Left lobe of liver (tissue), 2 donors: Measurements from ENCODE around the gene ALK. TPM values are rescaled to one million over a fixed set of nuclear protein-coding genes. Genes with fewer than 3 reads are reported as not detected.

Experiments used
- ATAC-seq: fragments of 200-7000 bp; cut with Tn5 transposase; one replicate; pipeline ENCODE4 v1.9.1; 2020; ENCODE audit warnings: mild to moderate bottlenecking, moderate library complexity
- DNase-seq: peaks from one replicate; pipeline ENCODE4 v3.0.0-alpha.2; 2020; ENCODE audit warnings: low spot score
- total RNA-seq: library from RNA; stranded (reverse); gene quantifications from one replicate; pipeline ENCODE4 v1.2.1, GENCODE V29; 2021
- donor health status: DM: no; HTN: no; CAD: no; lungs with moderate emphysema.
- donor health status: DM: no; HTN: yes; CAD: no.

ALK gene
- total RNA-seq, 1 donor from 2014 or later = not detected

DNA sequence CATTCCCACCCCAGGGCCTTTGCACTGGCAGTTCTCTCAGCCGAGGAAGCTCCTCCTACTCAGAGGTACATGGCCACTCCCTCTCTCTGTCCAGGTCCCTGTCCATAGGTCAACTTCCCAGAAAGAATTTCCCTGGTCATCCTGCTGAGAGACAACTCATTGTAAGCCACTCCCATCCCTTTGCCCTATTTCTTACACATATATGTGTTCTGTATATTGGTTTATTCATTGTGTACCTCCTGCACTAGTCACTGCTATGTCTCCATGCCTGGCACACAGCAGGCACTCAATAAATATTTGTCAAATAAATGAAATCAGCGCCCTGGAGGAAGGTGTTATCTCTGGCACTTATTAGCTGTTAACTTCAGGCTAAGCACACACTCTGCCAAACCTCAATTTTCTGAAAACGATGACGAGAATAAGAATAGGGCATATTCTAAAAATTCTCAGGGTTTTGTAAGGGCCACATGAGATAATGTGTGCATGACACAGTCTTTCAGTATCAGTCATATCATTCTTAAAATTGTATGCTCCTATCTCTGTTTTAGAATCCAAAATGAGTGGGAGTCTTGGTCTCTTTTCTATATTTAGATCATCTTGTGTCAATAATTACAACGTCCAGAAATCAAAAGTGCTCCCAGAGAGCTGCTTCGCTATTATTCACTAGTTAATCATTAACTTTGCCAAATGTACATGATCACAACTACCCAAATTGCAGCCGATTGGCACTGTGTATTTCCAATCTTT lies 198.0 kb downstream of the ALK start:
- peak; percentile 76 for ATAC-seq
- DNase-seq = no peak

GRCh38 chr2:29719639-29720038 lies 201.7 kb downstream of the ALK start:
- DNase-seq (no peak), ATAC-seq (no peak)

DNA sequence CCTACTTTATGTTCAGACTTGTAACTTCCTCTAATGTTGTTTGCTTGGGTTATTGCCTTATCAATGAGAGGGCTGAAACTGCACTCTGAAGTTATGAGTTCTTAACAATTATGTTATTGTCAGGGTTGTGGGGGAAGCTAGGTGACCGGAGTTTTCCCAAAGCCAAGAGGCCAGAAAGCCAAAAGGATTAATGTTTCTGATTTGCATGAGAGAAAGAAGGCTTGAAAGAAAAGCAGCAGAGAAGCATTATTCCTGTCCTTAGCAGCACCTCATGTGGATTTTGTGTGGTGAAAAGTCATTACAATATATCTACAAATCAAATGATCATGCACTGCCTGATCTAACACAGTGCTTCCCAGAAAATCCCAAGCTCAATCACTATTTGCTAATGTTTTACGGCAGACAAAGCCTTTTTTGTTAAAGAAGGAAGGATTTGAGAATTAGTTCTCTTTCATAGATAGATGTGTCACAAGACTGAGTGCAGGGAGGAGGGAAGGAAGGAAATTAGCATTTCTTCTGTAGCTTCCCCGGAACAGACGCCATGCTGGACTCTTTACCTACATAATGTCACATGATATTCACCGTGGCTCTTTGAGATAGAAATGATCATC lies 203.2 kb downstream of the ALK start:
- no peak for ATAC-seq
- no peak for DNase-seq

- ATAC-seq (no peak), DNase-seq (no peak)
Observed at GRCh38 chr2:29715655-29716054, 205.7 kb downstream of the ALK start.

DNA sequence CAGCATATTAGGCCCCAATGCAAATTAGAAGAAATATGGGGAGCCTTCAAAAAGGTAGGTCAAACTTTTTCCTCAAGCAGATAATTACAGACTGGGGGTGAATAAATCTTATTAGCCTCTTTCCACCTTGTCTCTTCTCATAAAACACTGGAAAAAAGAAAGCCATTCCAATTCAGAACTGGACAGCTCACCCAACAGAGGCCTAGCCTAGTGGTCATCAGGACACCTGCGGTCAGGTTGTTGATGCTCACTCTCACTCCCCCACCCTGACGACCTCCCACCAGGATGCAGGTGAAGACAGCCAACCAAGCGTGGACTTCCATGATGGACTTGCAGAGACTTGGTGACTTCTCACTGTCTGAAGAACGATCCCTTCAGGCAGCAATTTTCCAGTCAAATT lies 207.1 kb downstream of the ALK start:
- ATAC-seq (no peak), DNase-seq (no peak)

- DNase-seq (no peak), ATAC-seq (no peak)
Observed at GRCh38 chr2:29706171-29706720, 215.1 kb downstream of the ALK start.

DNA sequence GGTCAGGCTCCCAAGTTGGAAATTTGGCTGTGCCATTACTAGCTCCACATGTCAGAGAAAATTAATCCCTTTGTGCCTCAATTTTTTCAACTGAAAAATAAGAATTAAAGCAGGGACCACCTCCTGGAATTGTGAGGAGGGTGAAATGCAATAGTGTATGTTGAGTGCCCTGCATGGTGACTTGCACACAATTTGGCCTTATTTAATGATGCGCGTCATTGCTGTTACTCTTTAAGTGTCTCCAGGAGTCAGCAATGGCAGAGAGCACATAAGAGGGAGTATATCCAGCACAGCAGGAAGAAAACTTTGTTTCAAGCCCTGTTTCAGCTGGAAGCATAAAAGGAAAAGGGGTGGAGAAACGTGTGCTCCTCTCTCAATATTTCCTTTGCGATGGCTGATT lies 215.8 kb downstream of the ALK start:
- DNase-seq = no peak
- no peak for ATAC-seq

DNA sequence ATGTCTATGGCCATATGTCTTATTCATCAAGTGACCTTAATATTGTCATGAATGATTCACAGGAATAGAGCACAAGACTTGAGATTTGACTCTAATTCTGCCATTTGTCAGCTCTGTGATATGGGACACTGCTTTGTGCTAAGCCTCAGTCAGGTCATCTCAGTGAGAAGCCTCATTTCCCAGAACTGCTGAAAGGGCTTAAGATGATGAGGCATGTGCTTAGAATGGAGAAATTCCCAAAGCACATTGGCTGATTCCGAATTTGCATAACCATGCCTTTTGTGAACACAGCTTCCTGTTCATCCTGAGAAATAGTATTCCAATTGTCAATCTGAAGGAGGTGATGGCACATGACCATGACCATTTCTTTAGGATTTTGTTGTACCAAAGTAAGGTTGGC lies 218.1 kb downstream of the ALK start:
- DNase-seq (no peak), ATAC-seq (no peak)

- no peak for DNase-seq
- no peak for ATAC-seq
Observed at GRCh38 chr2:29702276-29702675, 219.1 kb downstream of the ALK start.

- no peak for DNase-seq
Observed at GRCh38 chr2:29700560-29700959, 220.8 kb downstream of the ALK start.

GRCh38 chr2:29699045-29699444 lies 222.3 kb downstream of the ALK start:
- DNase-seq (no peak), ATAC-seq (no peak)

More at GRCh38 chr2:29700560-29700959, 220.8 kb downstream of the ALK start:
- no peak for ATAC-seq

DNA sequence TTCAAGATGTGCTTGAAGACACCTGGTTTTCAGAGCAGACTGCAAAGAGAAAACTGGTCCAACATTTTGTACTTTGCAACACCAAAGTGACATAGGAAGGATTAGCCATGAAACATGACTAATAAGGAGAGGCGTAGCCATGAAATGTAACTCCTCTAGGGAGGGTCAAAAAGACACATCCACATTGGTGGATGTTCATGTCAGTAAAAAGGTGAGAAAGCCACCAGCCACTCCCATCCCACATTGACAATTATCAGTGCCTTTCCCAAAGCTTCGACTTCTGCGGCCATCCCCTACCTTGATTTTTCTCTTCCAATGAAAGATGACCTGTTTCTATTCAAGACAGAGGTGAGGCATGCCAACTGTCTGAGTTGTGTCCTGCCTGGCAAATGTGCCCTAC lies 223.2 kb downstream of the ALK start:
- ATAC-seq (no peak), DNase-seq (no peak)

DNA sequence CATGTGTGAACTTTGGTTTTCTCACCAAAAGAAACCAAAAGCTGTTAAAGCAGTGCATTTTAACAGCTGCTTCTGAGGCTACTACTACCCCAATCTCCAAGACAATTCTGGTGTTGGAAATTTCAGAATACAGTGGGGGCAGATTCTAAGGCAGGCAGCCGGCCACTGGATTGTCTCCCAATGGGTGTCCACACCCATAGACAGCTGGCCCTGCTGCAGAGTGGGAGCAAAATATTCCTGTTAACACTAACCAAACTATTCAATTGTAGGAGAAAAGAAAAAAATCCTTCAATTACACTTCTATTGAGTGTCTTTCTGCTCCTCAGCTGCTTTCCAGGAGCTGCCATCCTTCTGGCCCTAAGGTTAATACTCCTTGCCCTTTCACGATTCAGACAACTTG lies 223.7 kb downstream of the ALK start:
- ATAC-seq (no peak), DNase-seq (no peak)

GRCh38 chr2:29697181-29697580 lies 224.2 kb downstream of the ALK start:
- no peak for ATAC-seq
- DNase-seq = no peak

DNA sequence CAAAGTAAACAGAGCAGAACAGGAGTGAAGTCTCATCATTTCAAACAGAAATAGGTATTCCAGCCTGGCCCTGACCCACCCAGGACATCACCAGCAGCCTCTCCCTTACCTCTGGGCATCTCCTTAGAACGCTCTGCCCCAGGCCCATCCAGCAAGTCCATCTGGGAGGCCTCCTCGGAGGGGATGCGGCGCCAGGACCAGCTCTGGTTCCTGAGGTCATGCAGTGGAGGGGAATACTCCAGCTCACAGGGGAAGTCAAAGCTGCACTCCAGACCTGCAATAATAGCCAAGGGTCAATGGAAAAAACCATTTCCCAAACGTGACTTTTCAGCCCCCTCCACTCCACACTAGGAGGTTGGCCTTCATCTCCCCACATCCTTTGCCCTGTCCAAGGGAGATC lies 226.6 kb downstream of the ALK start:
- DNase-seq (no peak), ATAC-seq (no peak)

DNA sequence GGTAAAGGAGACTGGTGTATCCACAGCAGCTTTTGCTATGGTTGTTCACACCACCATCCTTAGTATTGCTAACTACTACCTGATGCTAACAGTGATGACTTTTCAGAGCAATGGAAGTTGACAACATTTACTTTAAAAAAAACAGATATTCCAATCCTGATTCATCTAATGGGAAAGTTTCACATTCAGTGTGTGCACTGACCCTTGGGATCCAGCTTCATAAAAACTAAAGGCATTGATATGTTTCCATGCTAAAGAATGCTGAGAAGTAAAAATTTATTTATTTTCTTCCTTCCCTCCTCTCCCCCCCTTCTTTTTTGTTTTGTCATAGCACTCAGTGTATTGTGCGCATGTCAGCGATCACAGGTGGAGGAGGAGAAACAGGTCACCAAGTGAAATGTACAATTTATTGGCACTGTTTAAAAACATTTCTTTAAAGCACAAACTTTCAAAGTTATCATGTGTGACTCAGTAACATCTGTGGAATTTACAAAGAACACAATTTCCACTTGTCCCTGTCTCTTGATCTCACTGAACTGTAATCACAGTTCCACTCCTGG lies 229.9 kb downstream of the ALK start:
- DNase-seq (no peak), ATAC-seq (no peak)

- DNase-seq (no peak), ATAC-seq (no peak)
Observed at GRCh38 chr2:29689666-29690065, 231.7 kb downstream of the ALK start.

DNA sequence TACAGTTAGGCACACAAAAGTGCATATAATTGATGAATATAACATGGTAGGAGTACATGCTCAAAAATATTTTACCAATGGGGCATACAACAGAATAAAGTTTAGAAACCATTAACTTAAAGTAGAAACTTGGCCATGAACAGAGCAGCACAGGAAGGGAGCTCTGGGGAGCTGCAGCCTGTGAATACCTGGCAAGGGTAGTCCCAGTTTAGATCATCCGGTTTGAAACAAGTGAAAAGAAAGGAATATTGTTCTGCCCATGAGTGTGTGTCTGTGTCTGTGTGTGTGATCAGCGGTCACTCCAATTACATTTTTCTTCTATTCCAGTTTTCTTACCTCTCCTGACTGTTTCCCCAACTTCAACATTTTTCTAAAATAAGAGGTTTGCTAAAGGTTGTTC lies 233.0 kb downstream of the ALK start:
- no peak for ATAC-seq

GRCh38 chr2:29687121-29687520 lies 234.3 kb downstream of the ALK start:
- ATAC-seq (no peak), DNase-seq (no peak)

More for the DNA sequence above, 233.0 kb downstream of the ALK start:
- DNase-seq = no peak

GRCh38 chr2:29676886-29677453 lies 244.4 kb downstream of the ALK start:
- DNase-seq (no peak), ATAC-seq (no peak)

DNA sequence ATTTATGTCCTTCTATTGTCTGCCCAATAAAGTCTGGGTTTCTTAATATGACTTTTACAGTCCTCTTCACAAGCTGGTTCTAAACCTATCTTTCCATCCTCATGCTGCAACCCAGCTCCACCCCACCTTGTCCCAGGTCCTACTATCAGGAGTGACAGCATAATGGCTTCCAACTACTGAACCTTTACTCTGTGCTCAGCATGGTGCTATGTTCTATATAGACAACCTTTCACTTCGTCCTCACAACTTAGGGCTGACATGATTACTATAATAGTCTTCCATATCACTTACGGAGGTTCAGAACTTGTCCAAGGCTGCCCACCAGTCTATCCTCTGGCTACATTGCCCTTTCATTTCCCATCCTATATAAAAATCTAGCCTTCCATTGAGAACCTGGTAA lies 256.8 kb downstream of the ALK start:
- ATAC-seq (no peak), DNase-seq (no peak)

DNA sequence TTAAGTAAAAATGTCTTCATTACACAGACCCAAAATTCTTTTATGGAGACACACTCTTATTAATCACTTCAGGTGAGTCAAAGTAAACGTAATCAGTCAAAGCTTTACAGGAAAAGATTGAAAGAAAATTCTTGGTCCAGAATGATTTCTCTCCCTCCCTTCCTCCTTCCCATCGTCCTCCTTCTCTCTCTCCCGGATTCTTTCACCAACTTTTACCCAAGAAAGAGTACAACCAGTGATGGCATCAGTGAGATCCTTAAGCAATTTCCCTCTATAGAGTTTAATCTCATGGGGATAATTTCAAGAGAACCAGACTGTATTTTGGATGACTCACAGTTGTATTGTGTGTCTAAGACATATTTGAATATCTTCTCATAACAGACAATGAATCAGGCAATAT lies 258.1 kb downstream of the ALK start:
- ATAC-seq = no peak
- DNase-seq = no peak
